GM19452 (cell line): Measurements from ENCODE around the gene EDEM3.
"Not testable (repeated sequence)": the region's sequence is repeated elsewhere in the genome, so short reads cannot be mapped to it uniquely, and the experiment has no call there.

ENCODE experiments used
- ATAC-seq: cut with Tn5 transposase; IDR thresholded peaks from one replicate; pipeline ENCODE4 v1.9.1; 2021; ENCODE audit not compliant: unreplicated experiment

EDEM3 gene

GRCh38 chr1:184680611-184681225 is 73.9 kb downstream of the EDEM3 start:
- not testable (repeated sequence) for ATAC-seq

- ATAC-seq, result not testable (repeated sequence)
These were observed 75.2 kb downstream of the EDEM3 start for GRCh38 chr1:184679472-184679871.

- no peak for ATAC-seq
These were observed 77.3 kb downstream of the EDEM3 start for GRCh38 chr1:184677344-184677743.

- ATAC-seq, result no peak
These were observed 81.4 kb downstream of the EDEM3 start for GRCh38 chr1:184673305-184673704.

- ATAC-seq, result no peak
These were observed 82.5 kb downstream of the EDEM3 start for GRCh38 chr1:184672013-184672726.

- no peak for ATAC-seq
These were observed 85.3 kb downstream of the EDEM3 start for GRCh38 chr1:184669391-184669790.

- no peak for ATAC-seq
These were observed 89.3 kb downstream of the EDEM3 start for GRCh38 chr1:184665360-184665759.

GRCh38 chr1:184664661-184665060 is 90.0 kb downstream of the EDEM3 start:
- no peak for ATAC-seq

- ATAC-seq, result peak; percentile 60
These were observed 90.5 kb downstream of the EDEM3 start for GRCh38 chr1:184664042-184664660.

- ATAC-seq, result no peak
These were observed 92.9 kb downstream of the EDEM3 start for GRCh38 chr1:184661801-184662200.

GRCh38 chr1:184660462-184661191 is 94.0 kb downstream of the EDEM3 start:
- no peak for ATAC-seq

GRCh38 chr1:184658055-184658454 is 96.6 kb downstream of the EDEM3 start:
- ATAC-seq, result no peak

- no peak for ATAC-seq
These were observed 98.4 kb downstream of the EDEM3 start for GRCh38 chr1:184656221-184656620.

GRCh38 chr1:184655185-184655584 is 99.5 kb downstream of the EDEM3 start:
- no peak for ATAC-seq

- no peak for ATAC-seq
These were observed 104.3 kb downstream of the EDEM3 start for GRCh38 chr1:184650177-184650866.

GRCh38 chr1:184649451-184649888 is 105.2 kb downstream of the EDEM3 start:
- ATAC-seq, result peak; percentile 74

GRCh38 chr1:184648856-184649201 is 105.8 kb downstream of the EDEM3 start:
- ATAC-seq, result no peak

- no peak for ATAC-seq
These were observed 106.3 kb downstream of the EDEM3 start for GRCh38 chr1:184648160-184648855.

- no peak for ATAC-seq
These were observed 107.2 kb downstream of the EDEM3 start for GRCh38 chr1:184647471-184647870.

GRCh38 chr1:184646824-184647223 is 107.8 kb downstream of the EDEM3 start:
- no peak for ATAC-seq
